Colonic mucosa (tissue), 4 donors: Measurements from ENCODE around the gene NCBP1. TPM values are rescaled to one million over a fixed set of nuclear protein-coding genes. Genes with fewer than 3 reads are reported as not detected.
A peak's percentile ranks its signal among the peaks of the same experiment; 100 is the strongest.

ENCODE experiments used
- DNase-seq: peaks from one replicate; pipeline ENCODE4 v3.0.0-alpha.2; 2020
- H3K27ac ChIP-seq: fragments of 200-600 bp; one replicate; pipeline ENCODE4 v1.8.0; 2021
- H3K27me3 ChIP-seq: fragments of 200-600 bp; one replicate; pipeline ENCODE4 v1.8.0; 2021
- H3K36me3 ChIP-seq: fragments of 200-600 bp; one replicate; pipeline ENCODE4 v1.8.0; 2021
- H3K4me1 ChIP-seq: fragments of 200-600 bp; one replicate; pipeline ENCODE4 v1.8.0; 2021; ENCODE audit warnings: mild to moderate bottlenecking
- H3K4me3 ChIP-seq: fragments of 200-600 bp; one replicate; pipeline ENCODE4 v1.8.0; 2021
- H3K9ac ChIP-seq, 2 donors: one replicate each; pipeline ENCODE4 v1.7.0; 2013; ENCODE audit warnings: control low read depth in 2 of 2, low read depth in 2 of 2, low read length in 2 of 2
- H3K9me3 ChIP-seq: fragments of 200-600 bp; one replicate; pipeline ENCODE4 v1.8.0; 2021
- CTCF ChIP-seq: fragments of 200-600 bp; IDR thresholded peaks from one replicate; pipeline ENCODE4 v1.8.0; 2022; ENCODE audit warnings: antibody characterized with exemption, mild to moderate bottlenecking
- intact Hi-C: fragments of 100-400 bp; cut with DNase I; formaldehyde crosslinking; loops from one replicate; pipeline ENCODE4 v1.14.1; 2022
- total RNA-seq, 2 donors: library from RNA; stranded (reverse); fragmentation: NEBNext Ultra II Directional in 1 of 2; extraction: Animal tissue kit (Norgen Biotek cat#: 25700) in 1 of 2; gene quantifications; one replicate each; pipeline ENCODE4 v1.2.1, GENCODE V29; 2021
- donor health status: healthy.
- donor health status: DM: no; HTN: no; CAD: no.
- donor health status: DM: no; HTN: no; CAD: no.

Gene NCBP1
- total RNA-seq, 2 donors from 2014 or later, result 30.3 to 48.2 TPM

GRCh38 chr9:97623946-97624345 is 9.7 kb upstream of the NCBP1 start:
- DNase-seq, result no peak
- Histone ChIP-seq H3K36me3 (peaks cover 7% of the 10 kb centered on the region), H3K4me1 (no peaks in the 10 kb centered on the region), H3K27ac (no peak overlapping the region), H3K9ac (no peak overlapping the region), H3K4me3 (no peak overlapping the region), H3K27me3 (no peaks in the 10 kb centered on the region), H3K9me3 (no peaks in the 10 kb centered on the region)
- no peak for TF ChIP-seq CTCF
- intact Hi-C loops, result no loop called here

GRCh38 chr9:97625620-97626019 is 8.0 kb upstream of the NCBP1 start:
- peaks cover 7% of the 10 kb centered on the region for H3K36me3 ChIP-seq
- H3K9ac ChIP-seq, result no peak overlapping the region
- no peak overlapping the region for H3K4me3 ChIP-seq
- intact Hi-C loops, result no loop called here
- H3K27ac ChIP-seq, result no peak overlapping the region
- H3K27me3 ChIP-seq, result no peaks in the 10 kb centered on the region
- H3K4me1 ChIP-seq, result no peaks in the 10 kb centered on the region
- TF ChIP-seq CTCF, result no peak
- H3K9me3 ChIP-seq, result no peaks in the 10 kb centered on the region
- DNase-seq, result no peak

- Histone ChIP-seq H3K4me3 (no peak overlapping the region), H3K27me3 (no peaks in the 10 kb centered on the region), H3K36me3 (peaks cover 7% of the 10 kb centered on the region), H3K27ac (peak overlapping the region; percentile 4), H3K4me1 (peaks cover 7% of the 10 kb centered on the region), H3K9ac (no peak overlapping the region), H3K9me3 (no peaks in the 10 kb centered on the region)
- intact Hi-C loops, result no loop called here
- no peak for TF ChIP-seq CTCF
- no peak for DNase-seq
Observed at GRCh38 chr9:97627624-97628023, 6.0 kb upstream of the NCBP1 start.

GRCh38 chr9:97628668-97629067 is 5.0 kb upstream of the NCBP1 start:
- no peak for DNase-seq
- no peak for TF ChIP-seq CTCF
- Histone ChIP-seq H3K4me3 (no peak overlapping the region), H3K27ac (no peak overlapping the region), H3K9me3 (no peaks in the 10 kb centered on the region), H3K27me3 (no peaks in the 10 kb centered on the region), H3K9ac (no peak overlapping the region), H3K4me1 (peaks cover 7% of the 10 kb centered on the region), H3K36me3 (peaks cover 7% of the 10 kb centered on the region)
- intact Hi-C loops, result no loop called here

GRCh38 chr9:97629156-97629555 is 4.5 kb upstream of the NCBP1 start:
- no peaks in the 10 kb centered on the region for H3K27me3 ChIP-seq
- no peak for DNase-seq
- H3K4me3 ChIP-seq, result no peak overlapping the region
- H3K36me3 ChIP-seq, result peaks cover 7% of the 10 kb centered on the region
- no peaks in the 10 kb centered on the region for H3K9me3 ChIP-seq
- H3K4me1 ChIP-seq, result peaks cover 7% of the 10 kb centered on the region
- TF ChIP-seq CTCF, result no peak
- no peak overlapping the region for H3K9ac ChIP-seq
- H3K27ac ChIP-seq, result no peak overlapping the region
- intact Hi-C loops, result no loop called here

- Histone ChIP-seq H3K4me1 (peaks cover 9% of the 10 kb centered on the region), H3K9me3 (no peaks in the 10 kb centered on the region), H3K27ac (no peak overlapping the region), H3K27me3 (no peaks in the 10 kb centered on the region), H3K36me3 (peaks cover under 1% of the 10 kb centered on the region), H3K9ac (no peak overlapping the region), H3K4me3 (no peak overlapping the region)
- no peak for DNase-seq
- no peak for TF ChIP-seq CTCF
- intact Hi-C loops, result no loop called here
Observed at GRCh38 chr9:97630591-97630990, 3.0 kb upstream of the NCBP1 start.
